Osteocyte (in vitro differentiated cells): ENCODE data around the gene RGS9BP. TPM values are rescaled to one million over a fixed set of nuclear protein-coding genes. Genes with fewer than 3 reads are reported as not detected.

Source experiments
- DNase-seq: peaks from one replicate; pipeline ENCODE4 v3.0.0; 2021; ENCODE audit warnings: mixed read lengths; ENCODE audit not compliant: unreplicated experiment; ENCODE audit errors: extremely low spot score
- H3K27ac Mint-ChIP-seq: one replicate; pipeline ENCODE4 v1.8.0; 2021; ENCODE audit warnings: mild to moderate bottlenecking, mixed read lengths; ENCODE audit not compliant: unreplicated experiment
- H3K27me3 Mint-ChIP-seq: one replicate; pipeline ENCODE4 v1.8.0; 2021; ENCODE audit warnings: mixed read lengths; ENCODE audit not compliant: unreplicated experiment
- H3K36me3 Mint-ChIP-seq: one replicate; pipeline ENCODE4 v1.8.0; 2021; ENCODE audit warnings: mixed read lengths; ENCODE audit not compliant: unreplicated experiment
- H3K4me1 Mint-ChIP-seq: one replicate; pipeline ENCODE4 v1.8.0; 2021; ENCODE audit warnings: mixed read lengths; ENCODE audit not compliant: unreplicated experiment
- H3K4me3 Mint-ChIP-seq: one replicate; pipeline ENCODE4 v1.8.0; 2021; ENCODE audit warnings: mild to moderate bottlenecking, moderate library complexity, mixed read lengths; ENCODE audit not compliant: unreplicated experiment
- H3K9me3 Mint-ChIP-seq: one replicate; pipeline ENCODE4 v1.8.0; 2021; ENCODE audit warnings: mixed read lengths; ENCODE audit not compliant: unreplicated experiment
- CTCF ChIP-seq: fragments of 200-600 bp; sonication (generic); IDR thresholded peaks from 2 replicates; pipeline ENCODE4 v1.5.0; 2021; ENCODE audit warnings: antibody characterized with exemption, mild to moderate bottlenecking, moderate library complexity
- total RNA-seq: library from RNA; stranded (reverse); gene quantifications from 2 replicates; pipeline ENCODE4 v1.2.1, GENCODE V29; 2021

Gene RGS9BP
- total RNA-seq, 1 donor from 2014 or later = 0.86 TPM

DNA sequence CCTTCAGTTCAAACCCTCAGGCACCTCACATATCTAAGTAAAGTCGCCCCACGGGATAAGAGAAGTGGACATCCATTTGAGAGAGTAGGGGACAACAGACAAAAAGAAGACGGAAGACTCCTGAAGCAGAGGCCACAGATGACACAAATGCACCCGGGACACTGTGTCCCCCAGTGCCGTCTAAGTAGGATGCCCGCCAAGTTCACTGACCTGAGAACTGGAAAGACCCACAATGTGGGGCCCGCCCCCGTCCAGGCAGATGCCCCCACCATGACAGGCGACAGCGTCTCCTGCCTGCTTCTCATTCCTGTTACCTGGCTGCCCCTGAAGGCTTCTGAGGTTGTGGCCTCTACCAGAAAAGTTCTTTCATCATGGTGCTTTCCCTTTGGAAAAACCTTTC lies 17.6 kb upstream of the RGS9BP start:
- TF ChIP-seq CTCF = no peak
- peaks cover 3% of the 10 kb centered on the region for H3K36me3 Mint-ChIP-seq
- H3K4me3 Mint-ChIP-seq = no peak overlapping the region
- H3K27me3 Mint-ChIP-seq = no peaks in the 10 kb centered on the region
- no peak for DNase-seq
- no peaks in the 10 kb centered on the region for H3K9me3 Mint-ChIP-seq
- H3K27ac Mint-ChIP-seq = no peak overlapping the region
- no peaks in the 10 kb centered on the region for H3K4me1 Mint-ChIP-seq

DNA sequence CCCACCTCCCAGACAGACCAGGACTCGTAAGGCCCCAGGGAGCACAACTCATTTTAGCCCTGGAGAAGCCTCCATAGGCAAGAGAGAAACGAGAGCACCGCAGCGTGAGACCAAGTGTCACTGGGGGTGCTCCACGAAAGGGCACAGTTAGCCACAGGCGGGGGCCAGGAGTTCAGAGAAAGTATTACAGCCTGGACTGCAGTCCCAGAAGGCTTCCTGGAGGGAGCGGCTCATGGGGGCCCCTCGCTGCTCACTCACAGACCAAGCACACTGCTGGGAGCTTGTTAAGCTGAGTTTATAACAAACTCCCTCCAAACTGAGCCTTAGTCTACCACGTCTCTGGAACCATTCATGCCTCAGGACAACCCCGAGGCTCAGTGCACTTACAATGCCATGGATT lies 17.1 kb upstream of the RGS9BP start:
- Mint-ChIP-seq H3K4me3 (no peak overlapping the region), H3K4me1 (no peaks in the 10 kb centered on the region), H3K9me3 (no peaks in the 10 kb centered on the region), H3K36me3 (no peaks in the 10 kb centered on the region), H3K27me3 (no peaks in the 10 kb centered on the region), H3K27ac (no peak overlapping the region)
- DNase-seq = no peak
- no peak for TF ChIP-seq CTCF

DNA sequence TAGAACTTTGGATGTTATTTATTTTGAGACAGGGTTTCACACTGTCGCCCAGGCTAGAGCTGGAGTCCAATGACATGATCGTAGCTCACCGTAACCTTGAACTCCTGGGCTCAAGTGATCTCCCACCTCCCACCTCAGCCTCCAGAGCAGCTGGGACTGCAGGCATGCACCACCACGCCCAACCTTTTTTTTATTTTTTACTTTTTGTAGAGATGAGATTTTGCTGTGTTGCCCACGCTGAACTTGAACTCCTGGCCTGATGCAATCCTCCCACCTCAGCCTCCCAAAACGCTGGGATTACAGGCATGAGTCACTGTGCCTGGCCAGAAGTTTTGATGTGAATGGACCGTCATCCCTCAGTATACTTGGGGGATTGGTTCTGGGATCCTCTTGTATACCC lies 14.3 kb upstream of the RGS9BP start:
- Mint-ChIP-seq H3K27ac (no peak overlapping the region), H3K27me3 (no peaks in the 10 kb centered on the region), H3K4me1 (no peaks in the 10 kb centered on the region), H3K4me3 (no peak overlapping the region), H3K9me3 (no peaks in the 10 kb centered on the region), H3K36me3 (peaks cover 4% of the 10 kb centered on the region)
- no peak for TF ChIP-seq CTCF
- no peak for DNase-seq

GRCh38 chr19:32662186-32662585 lies 13.5 kb upstream of the RGS9BP start:
- no peak for TF ChIP-seq CTCF
- no peaks in the 10 kb centered on the region for H3K4me1 Mint-ChIP-seq
- peaks cover 4% of the 10 kb centered on the region for H3K36me3 Mint-ChIP-seq
- DNase-seq = no peak
- no peak overlapping the region for H3K27ac Mint-ChIP-seq
- H3K9me3 Mint-ChIP-seq = no peaks in the 10 kb centered on the region
- H3K4me3 Mint-ChIP-seq = no peak overlapping the region
- no peaks in the 10 kb centered on the region for H3K27me3 Mint-ChIP-seq

DNA sequence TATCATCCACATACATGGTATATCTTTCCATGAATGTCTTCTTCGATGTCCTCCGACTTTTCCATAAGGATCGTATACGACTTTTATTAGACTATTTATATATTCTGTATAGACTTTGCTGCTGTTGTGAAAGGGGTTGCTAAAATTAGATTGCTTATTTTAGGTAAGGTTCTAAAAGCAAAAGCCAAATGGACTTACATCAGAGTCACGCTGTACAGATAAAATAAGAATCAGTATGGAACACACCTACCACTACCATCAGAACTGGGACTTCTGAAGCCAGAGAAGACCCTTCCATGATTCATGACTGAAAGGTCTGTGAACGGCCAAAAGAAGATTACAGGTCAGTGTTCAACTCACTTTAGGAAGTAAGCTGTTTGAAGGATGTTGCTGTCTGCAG lies 9.6 kb upstream of the RGS9BP start:
- Mint-ChIP-seq H3K9me3 (no peaks in the 10 kb centered on the region), H3K4me3 (no peak overlapping the region), H3K27ac (no peak overlapping the region), H3K36me3 (peaks cover 4% of the 10 kb centered on the region), H3K27me3 (no peaks in the 10 kb centered on the region), H3K4me1 (peaks cover 11% of the 10 kb centered on the region)
- DNase-seq = no peak
- no peak for TF ChIP-seq CTCF
